Left cardiac atrium (tissue), 4 donors: ENCODE results near the gene MITF. TPM values are rescaled to one million over a fixed set of nuclear protein-coding genes. Genes with fewer than 3 reads are reported as not detected.

Experiments
- ATAC-seq, 2 donors: fragments of 200-7000 bp; cut with Tn5 transposase; one replicate each; pipeline ENCODE4 v1.9.1; 2020; ENCODE audit warnings: mild to moderate bottlenecking in 2 of 2, moderate library complexity in 2 of 2
- DNase-seq: peaks from one replicate; pipeline ENCODE4 v3.0.0-alpha.2; 2020
- intact Hi-C, 2 donors: fragments of 100-400 bp; cut with DNase I; formaldehyde crosslinking; loops; one replicate each; pipeline versions ENCODE4 v1.14.1 to v1.15.1; 2022 to 2023
- total RNA-seq, 2 donors: library from RNA; stranded (reverse); fragmentation: NEBNext Ultra II Directional; extraction: Animal tissue kit (Norgen Biotek cat#: 25700); gene quantifications; one replicate each; pipeline ENCODE4 v1.2.1, GENCODE V29; 2021
- donor health status: DM: no; HTN: yes; CAD: no.
- donor health status: DM: no; HTN: yes; CAD: no; lungs with severe emphysema.
- donor health status: DM: yes; HTN: yes; CAD: no.
- donor health status: Dilated cardiomyopathy.

MITF gene
- total RNA-seq, 2 donors from 2014 or later = 35.2 to 51.4 TPM

GRCh38 chr3:69723389-69723788, 15.9 kb upstream of the MITF start:
- DNase-seq (no peak), ATAC-seq (no peak)
- intact Hi-C loops = no loop called here

- ATAC-seq (peak; percentile 76 to 78), DNase-seq (no peak)
- intact Hi-C loops = no loop called here
These were observed 14.4 kb upstream of the MITF start for GRCh38 chr3:69724722-69725435.

GRCh38 chr3:69725994-69726571, 13.2 kb upstream of the MITF start:
- intact Hi-C loops = no loop called here
- no peak for ATAC-seq
- DNase-seq = no peak

- intact Hi-C loops = no loop called here
- ATAC-seq = no peak
- DNase-seq = no peak
These were observed 9.9 kb upstream of the MITF start for GRCh38 chr3:69729147-69729919.

GRCh38 chr3:69731080-69731479, 8.2 kb upstream of the MITF start:
- DNase-seq (no peak), ATAC-seq (no peak)
- intact Hi-C loops = no loop called here

GRCh38 chr3:69735893-69736292, 3.4 kb upstream of the MITF start:
- ATAC-seq = no peak
- no peak for DNase-seq
- intact Hi-C loops = no loop called here

- DNase-seq = no peak
- intact Hi-C loops = no loop called here
- ATAC-seq = no peak
These were observed 1.9 kb upstream of the MITF start for GRCh38 chr3:69737392-69737791.

- intact Hi-C loops = no loop called here
- no peak for DNase-seq
- peak in 1 of 2 donors; percentile 4 for ATAC-seq
These were observed 949 bp upstream of the MITF start for GRCh38 chr3:69738315-69738714.

- intact Hi-C loops = no loop called here
- peak; percentile 6 to 10 for ATAC-seq
- DNase-seq = peak; percentile 22
These were observed 433 bp upstream of the MITF start for GRCh38 chr3:69738859-69739203.

GRCh38 chr3:69740103-69741021, 1.1 kb downstream of the MITF start:
- DNase-seq = peak; percentile 24
- intact Hi-C loops = loop anchor here in 1 of 2 donors (5.0 kb wide), 1 partner anchor 42 kb away; no protein-coding TSS in a partner anchor
- peak; percentile 2 to 49 for ATAC-seq

GRCh38 chr3:69741032-69741767, 1.9 kb downstream of the MITF start:
- ATAC-seq = no peak

GRCh38 chr3:69742391-69742790, 3.1 kb downstream of the MITF start:
- no peak for DNase-seq
- intact Hi-C loops = loop anchor here in 1 of 2 donors (5.0 kb wide), 1 partner anchor 40 kb away; no protein-coding TSS in a partner anchor
- no peak for ATAC-seq

More at GRCh38 chr3:69741032-69741767, 1.9 kb downstream of the MITF start:
- no peak for DNase-seq
- intact Hi-C loops = loop anchor here in 1 of 2 donors (5.0 kb wide), 1 partner anchor 41 kb away; no protein-coding TSS in a partner anchor

GRCh38 chr3:69743975-69744906, 5.0 kb downstream of the MITF start:
- ATAC-seq = no peak
- intact Hi-C loops = loop anchor here in 1 of 2 donors (5.0 kb wide), 1 partner anchor 38 kb away; no protein-coding TSS in a partner anchor
- DNase-seq = no peak

GRCh38 chr3:69745505-69745904, 6.2 kb downstream of the MITF start:
- ATAC-seq (no peak), DNase-seq (no peak)
- intact Hi-C loops = no loop called here

GRCh38 chr3:69746119-69746518, 6.9 kb downstream of the MITF start:
- ATAC-seq (peak in 1 of 2 donors; percentile 60), DNase-seq (no peak)
- intact Hi-C loops = no loop called here

GRCh38 chr3:69747511-69748258, 8.4 kb downstream of the MITF start:
- intact Hi-C loops = no loop called here
- no peak for DNase-seq
- ATAC-seq = peak in 1 of 2 donors; percentile 31

GRCh38 chr3:69748503-69748902, 9.2 kb downstream of the MITF start:
- ATAC-seq (no peak), DNase-seq (no peak)
- intact Hi-C loops = no loop called here
